Measurements from ENCODE around the gene SLFN13. TPM values are rescaled to one million over a fixed set of nuclear protein-coding genes. Genes with fewer than 3 reads are reported as not detected.

SLFN13 gene
- total RNA-seq, 1 donor from 2014 or later, result 0.96 TPM

Other genes starting within 250 kb of the SLFN13 start
- gene SLFN5, start 205.7 kb downstream of the SLFN13 start, total RNA-seq (ENCODE audit: unreplicated experiment), result 16.8 TPM
- gene SLFN11, start 75.1 kb downstream of the SLFN13 start, total RNA-seq (ENCODE audit: unreplicated experiment), result not detected
- not detected for gene SLFN12, start 16.3 kb downstream of the SLFN13 start, total RNA-seq (ENCODE audit: unreplicated experiment)
- not detected for gene SLFN12L, start 88.9 kb upstream of the SLFN13 start, total RNA-seq (ENCODE audit: unreplicated experiment)
- not detected for gene SLFN14, start 112.1 kb upstream of the SLFN13 start, total RNA-seq (ENCODE audit: unreplicated experiment)
- 3.1 TPM for gene PEX12, start 129.8 kb upstream of the SLFN13 start, total RNA-seq (ENCODE audit: unreplicated experiment)
- gene AP2B1, start 138.6 kb upstream of the SLFN13 start, total RNA-seq (ENCODE audit: unreplicated experiment), result 316 TPM